GM12873 (cell line): ENCODE measurements around the gene HHLA2.
A peak's percentile ranks its signal among the peaks of the same experiment; 100 is the strongest.

Experiments
- TF ChIP-seq, protein P1 (sequence below): IDR thresholded peaks from 2 replicates; pipeline ENCODE4 v1.5.1; 2012; ENCODE audit warnings: low read depth, mild to moderate bottlenecking, moderate library complexity, low read length, control low read depth; ENCODE audit not compliant: insufficient read depth; ENCODE audit errors: missing control alignments

HHLA2 gene

GRCh38 chr3:108401836-108402235, 105.5 kb downstream of the HHLA2 start:
- TF ChIP-seq, protein P1, sequence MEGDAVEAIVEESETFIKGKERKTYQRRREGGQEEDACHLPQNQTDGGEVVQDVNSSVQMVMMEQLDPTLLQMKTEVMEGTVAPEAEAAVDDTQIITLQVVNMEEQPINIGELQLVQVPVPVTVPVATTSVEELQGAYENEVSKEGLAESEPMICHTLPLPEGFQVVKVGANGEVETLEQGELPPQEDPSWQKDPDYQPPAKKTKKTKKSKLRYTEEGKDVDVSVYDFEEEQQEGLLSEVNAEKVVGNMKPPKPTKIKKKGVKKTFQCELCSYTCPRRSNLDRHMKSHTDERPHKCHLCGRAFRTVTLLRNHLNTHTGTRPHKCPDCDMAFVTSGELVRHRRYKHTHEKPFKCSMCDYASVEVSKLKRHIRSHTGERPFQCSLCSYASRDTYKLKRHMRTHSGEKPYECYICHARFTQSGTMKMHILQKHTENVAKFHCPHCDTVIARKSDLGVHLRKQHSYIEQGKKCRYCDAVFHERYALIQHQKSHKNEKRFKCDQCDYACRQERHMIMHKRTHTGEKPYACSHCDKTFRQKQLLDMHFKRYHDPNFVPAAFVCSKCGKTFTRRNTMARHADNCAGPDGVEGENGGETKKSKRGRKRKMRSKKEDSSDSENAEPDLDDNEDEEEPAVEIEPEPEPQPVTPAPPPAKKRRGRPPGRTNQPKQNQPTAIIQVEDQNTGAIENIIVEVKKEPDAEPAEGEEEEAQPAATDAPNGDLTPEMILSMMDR: no peak

DNA sequence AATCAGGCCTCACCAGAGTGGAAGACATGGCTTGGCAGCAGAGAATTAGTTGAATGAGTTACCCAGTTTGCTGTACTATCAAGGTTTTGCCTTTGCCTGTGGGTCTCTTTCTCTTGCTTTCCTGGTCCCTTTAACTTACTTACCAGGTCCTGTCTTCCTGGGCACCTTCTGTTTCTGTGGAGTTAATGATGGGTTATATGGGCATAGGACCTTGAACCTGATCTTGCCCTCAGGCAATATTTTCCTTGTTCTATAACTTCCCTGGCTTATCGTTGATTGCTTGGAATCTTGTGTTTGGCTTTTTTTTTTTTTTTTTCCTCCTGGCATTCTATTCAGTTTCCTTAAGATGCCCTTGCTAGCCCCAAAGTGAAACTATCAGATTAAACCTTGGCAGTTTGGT, 106.8 kb downstream of the HHLA2 start:
- TF ChIP-seq, protein P1: no peak

GRCh38 chr3:108403686-108404345, 107.5 kb downstream of the HHLA2 start:
- TF ChIP-seq, protein P1: no peak

- TF ChIP-seq, protein P1: no peak
These were observed 108.0 kb downstream of the HHLA2 start for GRCh38 chr3:108404368-108404767.

DNA sequence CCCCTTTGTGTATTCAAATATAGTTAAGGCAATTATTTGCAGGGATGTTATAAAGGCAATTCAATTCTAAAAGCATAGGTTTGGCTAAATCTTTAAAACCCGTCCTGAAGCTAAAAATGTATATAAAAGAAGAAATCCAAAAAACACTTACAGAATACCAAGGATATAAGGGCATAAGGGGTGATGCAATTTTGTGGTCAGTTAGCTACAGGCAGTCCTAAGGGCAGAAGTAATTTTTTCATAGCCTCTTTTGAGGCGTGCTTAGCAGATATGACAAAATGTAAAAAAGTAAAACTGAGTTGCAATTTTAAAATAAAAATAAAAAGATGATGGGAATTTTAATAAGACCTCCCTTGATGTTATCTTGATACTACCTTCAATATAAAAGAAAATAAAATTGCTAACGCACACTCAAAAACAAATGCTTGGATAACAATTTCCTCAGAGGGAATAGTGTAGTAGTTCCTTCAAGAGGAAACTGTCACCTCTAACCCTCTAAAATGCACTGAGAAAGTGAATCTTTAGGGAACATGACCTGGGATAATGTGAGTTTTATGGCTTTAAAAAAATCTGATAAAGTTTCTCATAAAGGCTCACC, 109.8 kb downstream of the HHLA2 start:
- TF ChIP-seq, protein P1: no peak

DNA sequence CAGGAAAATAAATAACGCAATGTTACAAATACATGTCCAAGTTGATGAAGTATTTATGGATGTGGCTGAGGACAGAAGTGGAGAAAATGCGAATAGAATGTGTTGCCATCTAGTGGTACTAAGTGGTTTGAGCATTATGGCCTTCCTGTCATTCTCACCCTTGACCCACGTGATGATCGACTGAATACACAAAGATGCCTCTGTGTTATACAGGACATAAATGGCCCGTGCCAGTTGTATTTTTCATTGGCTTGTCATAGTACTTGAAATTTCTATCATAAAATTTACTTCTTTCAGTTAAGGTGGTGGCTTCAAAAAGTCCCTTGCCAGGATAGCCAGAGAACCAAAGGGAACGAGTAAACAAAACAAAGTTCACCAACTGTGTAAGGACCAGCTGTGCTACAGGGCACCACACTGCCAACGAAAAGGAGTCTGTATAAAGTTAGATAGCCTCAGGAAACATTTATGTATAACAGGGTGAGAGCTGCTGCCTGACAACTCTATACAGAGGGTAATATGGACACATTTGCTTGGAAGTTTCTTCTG, 110.4 kb downstream of the HHLA2 start:
- TF ChIP-seq, protein P1: peak; percentile 66

- TF ChIP-seq, protein P1: no peak
These were observed 111.5 kb downstream of the HHLA2 start for GRCh38 chr3:108407886-108408285.
